ENCODE results near the gene NAALADL1. TPM values are rescaled to one million over a fixed set of nuclear protein-coding genes. Genes with fewer than 3 reads are reported as not detected.

NAALADL1 gene
- total and polyA plus RNA-seq, 7 donors: 8.8 to 73.1 (median 29.9) TPM

DNA sequence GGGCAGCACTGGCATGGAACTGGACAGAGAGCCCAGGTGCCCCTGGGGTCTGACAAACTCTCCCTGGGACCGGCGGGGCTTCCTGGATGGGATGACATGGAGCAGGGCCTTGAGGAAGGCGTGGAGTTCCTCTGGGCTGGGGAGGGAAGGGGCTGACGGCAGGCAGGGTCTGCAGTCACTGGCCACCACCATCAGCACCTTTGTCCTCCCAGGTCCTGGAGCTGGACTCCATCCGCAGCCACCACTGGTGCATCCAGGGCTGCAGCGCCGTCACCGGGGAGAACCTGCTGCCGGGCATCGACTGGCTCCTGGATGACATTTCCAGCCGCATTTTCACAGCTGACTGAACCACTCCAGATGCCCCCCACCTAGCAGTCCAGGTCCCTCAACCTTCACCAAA lies 36.8 kb downstream of the NAALADL1 start:
- Histone ChIP-seq H3K4me3 (no peak overlapping the region), H3K27me3 (no peaks in the 10 kb centered on the region), H3K9me3 (no peaks in the 10 kb centered on the region), H3K4me1 (peaks cover 0 to under 1% (median 0%) of the 10 kb centered on the region in 4 donors), H3K27ac (no peak overlapping the region), H3K36me3 (peaks cover 9 to 48% (median 25%) of the 10 kb centered on the region in 4 donors)
- WGBS, 2 donors: 96 to 97% methylated on average over 11 of the region's 11 CpGs
- DNase-seq: no peak
- intact Hi-C loops (cut with DNase I): no loop called here
- TF ChIP-seq CTCF (IDR thresholded peaks at IDR 0.05) (no peak), POLR2AphosphoS5 (IDR thresholded peaks at IDR 0.05) (no peak), POLR2A (IDR thresholded peaks at IDR 0.05) (no peak), EP300 (IDR thresholded peaks at IDR 0.05) (no peak)

- TF ChIP-seq EP300 (IDR thresholded peaks at IDR 0.05): no peak
- no peak for TF ChIP-seq POLR2A (IDR thresholded peaks at IDR 0.05)
- TF ChIP-seq CTCF (IDR thresholded peaks at IDR 0.05): no peak
- TF ChIP-seq POLR2AphosphoS5 (IDR thresholded peaks at IDR 0.05): no peak
- DNase-seq: no peak
- Histone ChIP-seq H3K27ac (no peak overlapping the region), H3K9me3 (no peaks in the 10 kb centered on the region), H3K4me1 (peaks cover 0 to 2% (median 0%) of the 10 kb centered on the region in 4 donors), H3K4me3 (no peak overlapping the region), H3K27me3 (no peaks in the 10 kb centered on the region), H3K36me3 (peaks cover 9 to 48% (median 25%) of the 10 kb centered on the region in 4 donors)
- intact Hi-C loops (cut with DNase I): no loop called here
- WGBS, 2 donors: 86 to 90% methylated on average over 3 of the region's 3 CpGs
These were observed 37.4 kb downstream of the NAALADL1 start for GRCh38 chr11:65021003-65021402.

DNA sequence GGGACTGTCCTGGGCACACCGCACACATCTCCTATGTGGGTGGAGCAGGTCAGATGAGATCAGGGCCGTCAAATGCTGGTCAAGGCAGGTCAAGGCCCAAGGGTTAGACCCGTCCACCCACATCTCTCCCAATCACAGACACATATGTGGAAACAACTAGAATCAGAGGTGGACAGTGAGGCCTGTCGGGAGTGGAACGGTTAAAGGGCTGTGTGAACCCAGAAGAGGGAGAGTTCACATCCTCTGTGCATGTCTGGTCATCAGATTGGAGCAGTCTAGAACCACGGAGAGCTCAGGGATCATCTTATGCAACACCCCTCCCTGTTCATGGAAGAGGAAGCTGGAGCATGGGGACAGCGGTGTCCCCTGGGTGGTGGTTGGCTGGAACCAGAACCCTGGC lies 38.5 kb downstream of the NAALADL1 start:
- Histone ChIP-seq H3K9me3 (no peaks in the 10 kb centered on the region), H3K27me3 (no peaks in the 10 kb centered on the region), H3K27ac (no peak overlapping the region), H3K4me1 (peaks cover 0 to 14% (median 9%) of the 10 kb centered on the region in 4 donors), H3K36me3 (peaks cover 9 to 48% (median 25%) of the 10 kb centered on the region in 4 donors), H3K4me3 (no peak overlapping the region)
- WGBS, 2 donors: 91% methylated on average over 7 of the region's 7 CpGs
- intact Hi-C loops (cut with DNase I): no loop called here
- DNase-seq: no peak
- TF ChIP-seq EP300 (IDR thresholded peaks at IDR 0.05) (no peak), POLR2AphosphoS5 (IDR thresholded peaks at IDR 0.05) (no peak), POLR2A (IDR thresholded peaks at IDR 0.05) (no peak), CTCF (IDR thresholded peaks at IDR 0.05) (no peak)

DNA sequence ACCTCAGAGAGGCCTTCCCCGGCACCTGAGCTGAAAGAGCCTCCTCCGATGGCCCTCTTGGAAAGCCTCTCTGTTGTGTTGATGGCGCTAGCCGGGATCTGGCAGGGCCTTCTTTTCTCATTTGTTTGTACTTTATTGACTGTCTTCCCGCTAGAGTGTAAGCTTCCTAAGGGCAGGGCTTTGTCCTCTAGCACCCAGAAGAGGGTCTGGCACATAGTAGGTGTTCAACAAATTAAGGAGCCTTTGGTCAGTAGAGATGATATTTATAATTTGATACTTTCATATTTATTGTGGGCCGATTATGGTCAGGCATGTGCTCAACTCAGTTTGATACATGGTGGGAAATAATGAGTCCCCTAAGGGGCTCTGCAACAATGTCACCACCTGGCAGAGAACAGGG lies 40.4 kb downstream of the NAALADL1 start:
- TF ChIP-seq POLR2AphosphoS5 (IDR thresholded peaks at IDR 0.05) (no peak), POLR2A (IDR thresholded peaks at IDR 0.05) (no peak), CTCF (IDR thresholded peaks at IDR 0.05) (no peak), EP300 (IDR thresholded peaks at IDR 0.05) (no peak)
- Histone ChIP-seq H3K27ac (no peak overlapping the region), H3K4me1 (peaks cover 0 to 22% (median 17%) of the 10 kb centered on the region in 4 donors), H3K27me3 (no peaks in the 10 kb centered on the region), H3K4me3 (no peak overlapping the region), H3K9me3 (no peaks in the 10 kb centered on the region), H3K36me3 (peaks cover 9 to 46% (median 25%) of the 10 kb centered on the region in 4 donors)
- intact Hi-C loops (cut with DNase I): no loop called here
- WGBS, 2 donors: 98% methylated on average over 6 of the region's 6 CpGs
- DNase-seq: no peak

DNA sequence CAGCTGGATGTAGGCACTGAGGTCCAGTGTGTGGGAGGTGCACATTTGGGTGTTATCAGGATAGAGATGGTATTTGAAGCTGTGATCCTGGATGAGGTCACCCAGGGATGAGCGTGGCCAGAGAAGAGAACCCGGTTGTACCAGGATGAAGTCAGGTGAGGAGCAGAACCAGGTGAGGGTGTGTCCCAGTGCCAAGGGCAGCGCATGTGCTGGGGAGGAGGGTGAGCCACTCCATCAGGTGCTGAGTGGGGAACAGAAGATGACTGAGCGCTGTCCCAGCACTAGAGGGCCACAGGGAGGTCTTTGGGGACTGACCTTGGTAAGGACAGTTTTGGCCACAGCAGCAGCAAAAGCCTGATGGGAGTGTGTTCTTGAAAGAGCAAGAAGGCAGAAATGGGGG lies 41.6 kb downstream of the NAALADL1 start:
- DNase-seq: no peak
- no peak for TF ChIP-seq EP300 (IDR thresholded peaks at IDR 0.05)
- no peak for TF ChIP-seq POLR2AphosphoS5 (IDR thresholded peaks at IDR 0.05)
- TF ChIP-seq POLR2A (IDR thresholded peaks at IDR 0.05): no peak
- TF ChIP-seq CTCF (IDR thresholded peaks at IDR 0.05): no peak
- WGBS, 2 donors: 68 to 84% methylated on average over 4 of the region's 4 CpGs
- Histone ChIP-seq H3K9me3 (no peaks in the 10 kb centered on the region), H3K4me3 (no peak overlapping the region), H3K27me3 (no peaks in the 10 kb centered on the region), H3K4me1 (peaks cover 0 to 25% (median 19%) of the 10 kb centered on the region in 4 donors), H3K36me3 (peaks cover 9 to 34% (median 21%) of the 10 kb centered on the region in 4 donors), H3K27ac (no peak overlapping the region)
- intact Hi-C loops (cut with DNase I): no loop called here

All from sigmoid colon (tissue), 7 donors.